Adrenal gland (tissue), 12 donors: Measurements from ENCODE around the gene GRIA1. TPM values are rescaled to one million over a fixed set of nuclear protein-coding genes. Genes with fewer than 3 reads are reported as not detected.

Source experiments
- DNase-seq, 7 donors: peaks; one replicate each; pipeline ENCODE4 v3.0.0-alpha.2; 2019 to 2020
- H3K27ac ChIP-seq, 5 donors: fragments of 200-600 bp; sonication (generic) in 4 of 5; 1 replicate in 3 of 5; 2 replicates in 2 of 5; pipeline versions ENCODE4 v1.5.1 to v1.8.0; 2016 to 2020; ENCODE audit warnings: mild to moderate bottlenecking in 1 of 5
- H3K27me3 ChIP-seq: fragments of 200-600 bp; 2 replicates; pipeline ENCODE4 v1.8.0; 2021
- H3K36me3 ChIP-seq, 2 donors: fragments of 200-600 bp; replicated peaks in 1 of 2; 1 replicate in 1 of 2; 2 replicates in 1 of 2; pipeline versions ENCODE4 v1.5.1 to v1.8.0; 2018 to 2022
- H3K4me1 ChIP-seq, 2 donors: fragments of 200-600 bp; replicated peaks in 1 of 2; 1 replicate in 1 of 2; 2 replicates in 1 of 2; pipeline versions ENCODE4 v1.5.1 to v1.8.0; 2018 to 2021
- H3K4me3 ChIP-seq, 4 donors: fragments of 200-600 bp; sonication (generic) in 3 of 4; one replicate each; pipeline ENCODE4 v1.5.1; 2016 to 2018
- H3K9me3 ChIP-seq, 3 donors: fragments of 200-600 bp; sonication (generic) in 1 of 3; replicated peaks in 1 of 3; 1 replicate in 2 of 3; 2 replicates in 1 of 3; pipeline versions ENCODE4 v1.5.1 to v1.8.0; 2016 to 2021
- CTCF ChIP-seq, 6 experiments: fragments of 450-650 bp in 4 of 6; fragments of 200-600 bp in 2 of 6; sonication (generic) in 1 of 6; IDR thresholded peaks; 1 replicate in 5 of 6; 2 replicates in 1 of 6; pipeline versions ENCODE4 v1.5.1 to v1.8.0; 2016 to 2021; ENCODE audit warnings: antibody characterized with exemption in 6 of 6, mild to moderate bottlenecking in 2 of 6, moderate library complexity in 1 of 6
- POLR2A ChIP-seq, 2 donors: fragments of 450-650 bp; IDR thresholded peaks; one replicate each; pipeline ENCODE4 v1.6.1; 2017; ENCODE audit warnings: antibody characterized with exemption in 2 of 2, mild to moderate bottlenecking in 2 of 2, moderate library complexity in 1 of 2
- WGBS, 4 donors: extraction: QIAGEN DNeasy Blood & Tissue Kit in 2 of 4; methylation state at CpG; one replicate each; pipeline versions ENCODE4 v1.1.5 to v1.1.7; 2013 to 2017; 5-methylcytosine and 5-hydroxymethylcytosine counted together
- intact Hi-C, 2 donors: fragments of 100-400 bp; cut with DNase I; formaldehyde crosslinking; loops; one replicate each; pipeline versions ENCODE4 v1.14.1 to v1.15.0; 2022 to 2023
- polyA plus RNA-seq, 3 donors: library from polyadenylated mRNA; stranded (reverse); fragments of 200-250 nt in 2 of 3; fragments of 350-450 nt in 1 of 3; fragmentation: Illumina TruSeq in 1 of 3; extraction: RNeasy Lipid Tissue Mini Kit (QIAGEN cat#74804) in 1 of 3; gene quantifications; one replicate each; pipeline ENCODE4 v1.2.3, GENCODE V29; 2013 to 2014
- total RNA-seq, 9 donors: library from RNA; depleted of rRNA in 4 of 9; stranded (reverse); fragments of >200 nt in 4 of 9; fragments of 120-200 nt in 1 of 9; fragmentation: NEBNext Ultra II Directional in 1 of 9; extraction: Animal tissue kit (Norgen Biotek cat#: 25700) in 1 of 9; gene quantifications; one replicate each; pipeline versions ENCODE4 v1.1.0 to v1.2.4, GENCODE V29; 2013 to 2023
- donor health status: healthy with polysubstance abuse.
- donor health status: Bipolar disorder and iron deficiency.
- donor health status: DM: yes; HTN: yes; CAD: no.
- donor health status: DM: no; HTN: no; CAD: no.
- donor health status: DM: no; HTN: no; CAD: no.
- donor health status: DM: yes; HTN: yes; CAD: no.

GRIA1 gene
- total and polyA plus RNA-seq, 12 donors, result 0.12 to 2.3 (median 0.86) TPM

- 93 to 100% (median 94%) methylated on average over 3 of the region's 3 CpGs for WGBS, 4 donors
- TF ChIP-seq POLR2A (IDR thresholded peaks at IDR 0.05), result no peak
- no peak for TF ChIP-seq CTCF (IDR thresholded peaks at IDR 0.05)
- Histone ChIP-seq H3K27me3 (no peaks in the 10 kb centered on the region), H3K4me3 (no peak overlapping the region), H3K9me3 (no peaks in the 10 kb centered on the region), H3K36me3 (no peaks in the 10 kb centered on the region), H3K4me1 (no peaks in the 10 kb centered on the region), H3K27ac (no peak overlapping the region)
- DNase-seq, result no peak
- intact Hi-C loops, result no loop called here
Measured at GRCh38 chr5:153690236-153690635, 199.8 kb downstream of the GRIA1 start.

- WGBS, 4 donors, result 75 to 80% (median 79%) methylated on average over 3 of the region's 3 CpGs
- TF ChIP-seq CTCF (IDR thresholded peaks at IDR 0.05), result no peak
- no peak for TF ChIP-seq POLR2A (IDR thresholded peaks at IDR 0.05)
- Histone ChIP-seq H3K9me3 (no peaks in the 10 kb centered on the region), H3K27me3 (no peaks in the 10 kb centered on the region), H3K4me1 (no peaks in the 10 kb centered on the region), H3K36me3 (no peaks in the 10 kb centered on the region), H3K27ac (no peak overlapping the region), H3K4me3 (no peak overlapping the region)
- intact Hi-C loops, result no loop called here
- no peak for DNase-seq
Measured at GRCh38 chr5:153696256-153696655, 205.8 kb downstream of the GRIA1 start.

GRCh38 chr5:153699035-153699434 is 208.6 kb downstream of the GRIA1 start:
- Histone ChIP-seq H3K27ac (no peak overlapping the region), H3K27me3 (no peaks in the 10 kb centered on the region), H3K4me1 (no peaks in the 10 kb centered on the region), H3K9me3 (no peaks in the 10 kb centered on the region), H3K36me3 (no peaks in the 10 kb centered on the region), H3K4me3 (no peak overlapping the region)
- 74 to 94% (median 89%) methylated on average over 3 of the region's 3 CpGs for WGBS, 4 donors
- intact Hi-C loops, result no loop called here
- DNase-seq, result no peak
- TF ChIP-seq POLR2A (IDR thresholded peaks at IDR 0.05) (no peak), CTCF (IDR thresholded peaks at IDR 0.05) (no peak)

- no peak for DNase-seq
- Histone ChIP-seq H3K36me3 (no peaks in the 10 kb centered on the region), H3K4me3 (no peak overlapping the region), H3K4me1 (no peaks in the 10 kb centered on the region), H3K9me3 (no peaks in the 10 kb centered on the region), H3K27me3 (no peaks in the 10 kb centered on the region), H3K27ac (no peak overlapping the region)
- no peak for TF ChIP-seq CTCF (IDR thresholded peaks at IDR 0.05)
- TF ChIP-seq POLR2A (IDR thresholded peaks at IDR 0.05), result no peak
- intact Hi-C loops, result no loop called here
Measured at GRCh38 chr5:153700940-153701339, 210.5 kb downstream of the GRIA1 start.
